HepG2 (cell line): Measurements from ENCODE around the gene IRGQ. TPM values are rescaled to one million over a fixed set of nuclear protein-coding genes. Genes with fewer than 3 reads are reported as not detected.

ENCODE experiments used
- AHR ChIP-seq: IDR thresholded peaks from 2 replicates; pipeline ENCODE4 v1.6.1; 2018; ENCODE audit warnings: missing genetic modification reagents, missing compliant biosample characterization
- CBX5 ChIP-seq: sonication (generic); formaldehyde crosslinking; IDR thresholded peaks from 2 replicates; pipeline ENCODE4 v1.4.0; 2020; ENCODE audit warnings: missing genetic modification reagents, borderline replicate concordance
- CHCHD3 ChIP-seq: sonication (generic); formaldehyde crosslinking; IDR thresholded peaks from 2 replicates; pipeline ENCODE4 v1.8.0; 2022; ENCODE audit warnings: mild to moderate bottlenecking, missing genetic modification reagents, moderate library complexity
- GABPA ChIP-seq, 2 experiments: IDR thresholded peaks; 2 replicates each; pipeline ENCODE4 v1.6.1; 2011 to 2016; ENCODE audit warnings: low read depth in 2 of 2, low read length in 1 of 2, missing biosample characterization in 1 of 2, missing genetic modification characterization in 1 of 2
- HNRNPUL1 ChIP-seq: fragments of 200-400 bp; formaldehyde crosslinking; IDR thresholded peaks from 2 replicates; pipeline ENCODE4 v1.6.1; 2017; ENCODE audit warnings: low read depth, mild to moderate bottlenecking, low read length, moderate library complexity
- MIXL1 ChIP-seq: IDR thresholded peaks from 2 replicates; pipeline ENCODE4 v1.6.1; 2016
- NR2C2 ChIP-seq: sonication (generic); formaldehyde crosslinking; IDR thresholded peaks from 2 replicates; pipeline ENCODE4 v1.4.0; 2020; ENCODE audit warnings: missing genetic modification reagents, mild to moderate bottlenecking, moderate library complexity, borderline replicate concordance
- PTBP1 ChIP-seq: fragments of 200-400 bp; formaldehyde crosslinking; IDR thresholded peaks from 2 replicates; pipeline ENCODE4 v1.6.1; 2018; ENCODE audit warnings: low read length, low read depth; ENCODE audit not compliant: poor library complexity, severe bottlenecking
- REXO4 ChIP-seq: sonication (generic); formaldehyde crosslinking; IDR thresholded peaks from 2 replicates; pipeline ENCODE4 v1.8.0; 2022; ENCODE audit warnings: missing genetic modification reagents, mild to moderate bottlenecking, borderline replicate concordance
- SP5 ChIP-seq: IDR thresholded peaks from 2 replicates; pipeline ENCODE4 v1.6.1; 2016; ENCODE audit warnings: low read depth, borderline replicate concordance
- SRSF9 ChIP-seq: fragments of 200-400 bp; formaldehyde crosslinking; IDR thresholded peaks from 2 replicates; pipeline ENCODE4 v1.6.1; 2018; ENCODE audit warnings: borderline replicate concordance, mild to moderate bottlenecking, low read depth, low read length; ENCODE audit not compliant: insufficient read depth, poor library complexity, severe bottlenecking
- TEAD3 ChIP-seq: optimal IDR thresholded peaks from 2 replicates; pipeline ENCODE3; 2016; ENCODE audit warnings: borderline replicate concordance
- XBP1 ChIP-seq: sonication (generic); formaldehyde crosslinking; IDR thresholded peaks from 2 replicates; pipeline ENCODE4 v1.5.0; 2020; ENCODE audit warnings: missing genetic modification reagents
- ZBTB46 ChIP-seq: sonication (generic); formaldehyde crosslinking; IDR thresholded peaks from 2 replicates; pipeline ENCODE4 v1.4.0; 2020; ENCODE audit warnings: mild to moderate bottlenecking, missing genetic modification reagents, borderline replicate concordance
- ZBTB8A ChIP-seq: sonication (generic); formaldehyde crosslinking; IDR thresholded peaks from 2 replicates; pipeline ENCODE4 v1.4.0; 2020; ENCODE audit warnings: mild to moderate bottlenecking, low read depth, missing genetic modification reagents, borderline replicate concordance
- ZFP36L2 ChIP-seq: sonication (generic); formaldehyde crosslinking; IDR thresholded peaks from 2 replicates; pipeline ENCODE4 v1.4.0; 2020; ENCODE audit warnings: missing genetic modification reagents
- ZFP41 ChIP-seq: sonication (generic); formaldehyde crosslinking; IDR thresholded peaks from 2 replicates; pipeline ENCODE4 v1.4.0; 2020; ENCODE audit warnings: mild to moderate bottlenecking, missing genetic modification reagents, borderline replicate concordance
- ZNF20 ChIP-seq: sonication (generic); formaldehyde crosslinking; IDR thresholded peaks from 2 replicates; pipeline ENCODE4 v1.4.0; 2020; ENCODE audit warnings: mild to moderate bottlenecking, moderate library complexity, missing genetic modification reagents
- ZNF225 ChIP-seq: sonication (generic); formaldehyde crosslinking; IDR thresholded peaks from 2 replicates; pipeline ENCODE4 v1.4.0; 2020; ENCODE audit warnings: mild to moderate bottlenecking, missing genetic modification reagents
- ZNF335 ChIP-seq: sonication (generic); formaldehyde crosslinking; IDR thresholded peaks from 2 replicates; pipeline ENCODE4 v1.4.0; 2020; ENCODE audit warnings: missing genetic modification reagents
- ZNF790 ChIP-seq: sonication (generic); formaldehyde crosslinking; IDR thresholded peaks from 2 replicates; pipeline ENCODE4 v1.8.0; 2022; ENCODE audit warnings: missing genetic modification reagents, mild to moderate bottlenecking, borderline replicate concordance
- polyA plus RNA-seq, 8 experiments: library from polyadenylated mRNA; depleted of rRNA in 3 of 8; stranded (reverse) in 7 of 8; unstranded in 1 of 8; fragments of >200 nt; fragmentation: Illumina TruSeq in 4 of 8; extraction: Trizol in 4 of 8; gene quantifications; 2 replicates each; pipeline versions ENCODE4 v1.2.1 to v1.2.3, GENCODE V29; 2011 to 2016; ENCODE audit warnings: low read depth in 4 of 8, missing spikeins in 1 of 8, mixed read lengths in 1 of 8; ENCODE audit not compliant: insufficient read depth in 1 of 8
- total RNA-seq, 5 experiments: library from RNA; depleted of rRNA; stranded (reverse); fragments of >200 nt; fragmentation: Illumina TruSeq; extraction: Trizol; gene quantifications; 2 replicates each; pipeline ENCODE4 v1.2.3, GENCODE V29; 2016; ENCODE audit warnings: low read depth in 1 of 5

The IRGQ gene
- total and polyA plus RNA-seq, 2 of the 13 experiments (the other 11 are each of a cell fraction or from before 2014, with no cell fraction given) = 11.6 to 12.4 TPM

- peak; percentile 68; the same call in 1 of the 2 replicates for TF ChIP-seq ZNF225 (CRISPR knock-in tag)
- no peak for TF ChIP-seq CBX5 (CRISPR knock-in tag)
- no peak for TF ChIP-seq HNRNPUL1
- TF ChIP-seq GABPA (IDR thresholded peaks at IDR 0.05; ENCODE audit: low read depth, low read length) = no peak
- TF ChIP-seq GABPA (CRISPR knock-in tag; IDR thresholded peaks at IDR 0.05; ENCODE audit: low read depth) = no peak; the same call in 1 of the 2 replicates
- peak; percentile 90; the same call in 1 of the 2 replicates for TF ChIP-seq ZBTB46
- peak; percentile 67; the same call in 1 of the 2 replicates for TF ChIP-seq ZNF335 (CRISPR knock-in tag)
- peak; percentile 68; the same call in 1 of the 2 replicates for TF ChIP-seq XBP1 (CRISPR knock-in tag)
- no peak for TF ChIP-seq SRSF9
- TF ChIP-seq SP5 (CRISPR knock-in tag) = 0 out of 2 replicates have a peak, but pooled peaks have one; percentile 18
- TF ChIP-seq ZNF790 (CRISPR knock-in tag) = peak; percentile 97; the same call in 1 of the 2 replicates
- peak; percentile 82; the same call in 1 of the 2 replicates for TF ChIP-seq AHR (CRISPR knock-in tag)
- no peak for TF ChIP-seq ZFP36L2 (CRISPR knock-in tag)
- 0 out of 2 replicates have a peak, but pooled peaks have one; percentile 12 for TF ChIP-seq MIXL1
- 0 out of 2 replicates have a peak, but pooled peaks have one; percentile 40 for TF ChIP-seq ZNF20 (CRISPR knock-in tag)
- 0 out of 2 replicates have a peak, but pooled peaks have one; percentile 19 for TF ChIP-seq CHCHD3
- peak; percentile 37; the same call in 1 of the 2 replicates for TF ChIP-seq ZBTB8A (CRISPR knock-in tag)
- no peak for TF ChIP-seq TEAD3 (CRISPR knock-in tag)
- TF ChIP-seq PTBP1 = peak; percentile 63
- peak; percentile 91; the same call in 1 of the 2 replicates for TF ChIP-seq ZFP41 (CRISPR knock-in tag)
- TF ChIP-seq NR2C2 (CRISPR knock-in tag) = peak; percentile 69; the same call in 1 of the 2 replicates
- peak; percentile 35; the same call in 1 of the 2 replicates for TF ChIP-seq REXO4 (CRISPR knock-in tag)
Measured at GRCh38 chr19:43619262-43620060, 23.5 kb upstream of the IRGQ start, which contains the start of gene ZNF428 (continued).
